Gastroesophageal sphincter (tissue), 3 donors: ENCODE measurements around the gene PDZRN4.

Experiments
- EP300 ChIP-seq: sonication (generic); formaldehyde crosslinking; IDR thresholded peaks from one replicate; pipeline ENCODE4 v1.6.1; 2017; ENCODE audit warnings: antibody characterized with exemption, mild to moderate bottlenecking
- TF ChIP-seq, protein P1 (sequence below), 4 experiments: fragments of 200-600 bp in 2 of 4; fragments of 450-650 bp in 2 of 4; sonication (generic) in 1 of 4; IDR thresholded peaks; one replicate each; pipeline ENCODE4 v1.5.1; 2017 to 2019; ENCODE audit warnings: antibody characterized with exemption in 4 of 4, mild to moderate bottlenecking in 2 of 4, moderate library complexity in 2 of 4

GRCh38 chr12:41274643-41275042, 86.5 kb downstream of the PDZRN4 start:
- no peak for TF ChIP-seq EP300
- TF ChIP-seq, protein P1, sequence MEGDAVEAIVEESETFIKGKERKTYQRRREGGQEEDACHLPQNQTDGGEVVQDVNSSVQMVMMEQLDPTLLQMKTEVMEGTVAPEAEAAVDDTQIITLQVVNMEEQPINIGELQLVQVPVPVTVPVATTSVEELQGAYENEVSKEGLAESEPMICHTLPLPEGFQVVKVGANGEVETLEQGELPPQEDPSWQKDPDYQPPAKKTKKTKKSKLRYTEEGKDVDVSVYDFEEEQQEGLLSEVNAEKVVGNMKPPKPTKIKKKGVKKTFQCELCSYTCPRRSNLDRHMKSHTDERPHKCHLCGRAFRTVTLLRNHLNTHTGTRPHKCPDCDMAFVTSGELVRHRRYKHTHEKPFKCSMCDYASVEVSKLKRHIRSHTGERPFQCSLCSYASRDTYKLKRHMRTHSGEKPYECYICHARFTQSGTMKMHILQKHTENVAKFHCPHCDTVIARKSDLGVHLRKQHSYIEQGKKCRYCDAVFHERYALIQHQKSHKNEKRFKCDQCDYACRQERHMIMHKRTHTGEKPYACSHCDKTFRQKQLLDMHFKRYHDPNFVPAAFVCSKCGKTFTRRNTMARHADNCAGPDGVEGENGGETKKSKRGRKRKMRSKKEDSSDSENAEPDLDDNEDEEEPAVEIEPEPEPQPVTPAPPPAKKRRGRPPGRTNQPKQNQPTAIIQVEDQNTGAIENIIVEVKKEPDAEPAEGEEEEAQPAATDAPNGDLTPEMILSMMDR (IDR thresholded peaks at IDR 0.05) = no peak
